HCT116 (cell line): ENCODE results near the gene NAALADL2. TPM values are rescaled to one million over a fixed set of nuclear protein-coding genes. Genes with fewer than 3 reads are reported as not detected.

Source experiments
- ATAC-seq: fragments of 200-7000 bp; cut with Tn5 transposase; 2 replicates; pipeline ENCODE4 v1.9.1; 2020; ENCODE audit warnings: mild to moderate bottlenecking, moderate library complexity
- BruUV-seq: library from RNA; stranded (reverse); fragments of 400-500 nt; replicated peaks from 2 replicates; lab custom pipeline; 2021; lab: Mats Ljungman, UMichigan
- CTCF ChIA-PET: fragments of 300-600 bp; sonication (Branson Sonifier 250); formaldehyde crosslinking; loops from one replicate; lab custom pipeline; 2021; ENCODE audit warnings: antibody characterized with exemption; lab: Charles Lee
- POLR2A ChIA-PET: fragments of 300-600, 350-600 bp; sonication (Branson Sonifier 250); formaldehyde crosslinking; loops from one replicate; lab custom pipeline; 2021; ENCODE audit warnings: antibody characterized with exemption; lab: Charles Lee
- RAD21 ChIA-PET, 2 experiments: fragments of 300-600 bp; sonication (Branson Sonifier 250); formaldehyde crosslinking; loops; one replicate each; lab custom pipeline; 2023; ENCODE audit warnings: low total read pairs in 2 of 2; ENCODE audit not compliant: uncharacterized antibody in 2 of 2, unreplicated experiment in 2 of 2, low non-redundant PET in 1 of 2; lab: Charles Lee
- DNase-seq: peaks from one replicate; pipeline ENCODE4 v3.0.0-alpha.2; 2010; ENCODE audit warnings: low read depth, low spot score
- H2AFZ ChIP-seq: fragments of 200-600 bp; shearing (Covaris generic), sonication (generic); 2 replicates; pipeline ENCODE4 v1.6.1; 2017; ENCODE audit warnings: low read depth, mixed run types, mixed read lengths, antibody characterized with exemption, low read length; ENCODE audit not compliant: poor library complexity, severe bottlenecking
- H3K27ac ChIP-seq: 2 replicates; pipeline ENCODE4 v1.5.1; 2012; ENCODE audit warnings: low read depth, low read length
- H3K27me3 ChIP-seq: fragments of 200-600 bp; sonication (generic); 2 replicates; pipeline ENCODE4 v1.6.1; 2016; ENCODE audit warnings: mixed run types, low read length, mixed read lengths; ENCODE audit not compliant: insufficient read depth
- H3K36me3 ChIP-seq, 2 experiments: fragments of 200-500 bp in 1 of 2; fragments of 200-600 bp in 1 of 2; sonication (Bioruptor generic) in 1 of 2; sonication (generic) in 1 of 2; 2 replicates each; pipeline versions ENCODE4 v1.5.1 to v1.6.1; 2014 to 2016; ENCODE audit warnings: low read length in 2 of 2, inconsistent platforms in 1 of 2, mixed read lengths in 1 of 2, mixed run types in 1 of 2; ENCODE audit not compliant: insufficient read depth in 2 of 2, control insufficient read depth in 1 of 2
- H3K4me1 ChIP-seq, 2 experiments: fragments of 200-600 bp in 1 of 2; sonication (generic) in 1 of 2; 2 replicates each; pipeline versions ENCODE4 v1.5.1 to v1.6.1; 2012 to 2017; ENCODE audit warnings: low read length in 2 of 2, inconsistent platforms in 1 of 2, mild to moderate bottlenecking in 1 of 2, mixed read lengths in 1 of 2, mixed run types in 1 of 2, moderate library complexity in 1 of 2; ENCODE audit not compliant: insufficient read depth in 2 of 2, control insufficient read depth in 1 of 2
- H3K4me2 ChIP-seq: fragments of 200-600 bp; sonication (generic); 2 replicates; pipeline ENCODE4 v1.6.1; 2017; ENCODE audit warnings: mixed run types, low read length, mixed read lengths
- H3K4me3 ChIP-seq, 2 experiments: fragments of 200-600 bp in 1 of 2; sonication (generic) in 1 of 2; replicated peaks in 1 of 2; 2 replicates each; pipeline ENCODE4 v1.5.1; 2011 to 2016; ENCODE audit warnings: low read length in 2 of 2, control low read depth in 1 of 2, low read depth in 1 of 2, mild to moderate bottlenecking in 1 of 2, mixed read lengths in 1 of 2, mixed run types in 1 of 2
- H3K79me2 ChIP-seq: fragments of 200-600 bp; sonication (generic); 2 replicates; pipeline ENCODE4 v1.6.1; 2017; ENCODE audit warnings: mild to moderate bottlenecking, mixed run types, low read length, moderate library complexity, mixed read lengths; ENCODE audit not compliant: insufficient read depth
- H3K9ac ChIP-seq: fragments of 200-600 bp; sonication (generic); 2 replicates; pipeline ENCODE4 v1.6.1; 2016; ENCODE audit warnings: low read length, mixed read lengths
- H3K9me2 ChIP-seq: fragments of 200-600 bp; sonication (generic), shearing (Covaris generic); 2 replicates; pipeline ENCODE4 v1.6.1; 2017; ENCODE audit warnings: mixed run types, mild to moderate bottlenecking, moderate library complexity; ENCODE audit not compliant: insufficient read depth
- H3K9me3 ChIP-seq, 2 experiments: fragments of 200-500 bp in 1 of 2; fragments of 200-600 bp in 1 of 2; sonication (Bioruptor generic) in 1 of 2; sonication (generic) in 1 of 2; 2 replicates each; pipeline ENCODE4 v1.6.1; 2014 to 2017; ENCODE audit warnings: low read length in 2 of 2, mixed read lengths in 2 of 2, inconsistent platforms in 1 of 2, low read depth in 1 of 2, mild to moderate bottlenecking in 1 of 2, mixed run types in 1 of 2, moderate library complexity in 1 of 2; ENCODE audit not compliant: control insufficient read depth in 1 of 2, insufficient read depth in 1 of 2
- H4K20me1 ChIP-seq: fragments of 200-600 bp; sonication (generic), shearing (Covaris generic); 2 replicates; pipeline ENCODE4 v1.6.1; 2017; ENCODE audit warnings: mixed run types, mild to moderate bottlenecking, moderate library complexity; ENCODE audit not compliant: insufficient read depth
- ATF3 ChIP-seq: IDR thresholded peaks from 2 replicates; pipeline ENCODE4 v1.6.1; 2012
- EGR1 ChIP-seq: IDR thresholded peaks from 2 replicates; pipeline ENCODE4 v1.6.1; 2012; ENCODE audit warnings: low read depth
- ELF1 ChIP-seq: IDR thresholded peaks from 2 replicates; pipeline ENCODE4 v1.6.1; 2012; ENCODE audit warnings: low read depth, borderline replicate concordance
- EZH2 ChIP-seq: fragments of 200-600 bp; sonication (generic); IDR thresholded peaks from 2 replicates; pipeline ENCODE4 v1.6.1; 2017; ENCODE audit warnings: antibody characterized with exemption, mixed run types
- POLR2AphosphoS5 ChIP-seq: IDR thresholded peaks from 2 replicates; pipeline ENCODE4 v1.6.1; 2011; ENCODE audit warnings: mild to moderate bottlenecking, low read depth, low read length, moderate library complexity
- TCF7L2 ChIP-seq: IDR thresholded peaks from 2 replicates; pipeline ENCODE4 v1.7.0; 2011; ENCODE audit warnings: borderline replicate concordance, inconsistent platforms; ENCODE audit not compliant: insufficient read depth, insufficient read length; ENCODE audit errors: extremely low read depth
- intact Hi-C: fragments of 100-400 bp; cut with micrococcal nuclease; formaldehyde crosslinking; loops from 2 replicates; pipeline ENCODE4 v1.10.0; 2022
- total RNA-seq: library from RNA; stranded (reverse); gene quantifications from one replicate; pipeline ENCODE4 v1.2.1, GENCODE V29; 2021; ENCODE audit not compliant: unreplicated experiment
- TF ChIP-seq, protein P1 (sequence below), 3 experiments: fragments of 200-600 bp in 1 of 3; sonication (generic) in 1 of 3; IDR thresholded peaks in 2 of 3; conservative IDR thresholded peaks in 1 of 3; 2 replicates each; pipeline ENCODE4 v1.5.1; 2012 to 2017; ENCODE audit warnings: low read depth in 2 of 3, low read length in 2 of 3, antibody characterized with exemption in 1 of 3, borderline replicate concordance in 1 of 3, control low read depth in 1 of 3, mild to moderate bottlenecking in 1 of 3, mixed read lengths in 1 of 3, mixed run types in 1 of 3, moderate library complexity in 1 of 3; ENCODE audit not compliant: insufficient read depth in 1 of 3
- TF ChIP-seq, protein P2 (sequence below): IDR thresholded peaks from 2 replicates; pipeline ENCODE4 v1.6.1; 2012

Gene NAALADL2
- total RNA-seq, 1 experiment from 2014 or later, result 2.9 TPM

DNA sequence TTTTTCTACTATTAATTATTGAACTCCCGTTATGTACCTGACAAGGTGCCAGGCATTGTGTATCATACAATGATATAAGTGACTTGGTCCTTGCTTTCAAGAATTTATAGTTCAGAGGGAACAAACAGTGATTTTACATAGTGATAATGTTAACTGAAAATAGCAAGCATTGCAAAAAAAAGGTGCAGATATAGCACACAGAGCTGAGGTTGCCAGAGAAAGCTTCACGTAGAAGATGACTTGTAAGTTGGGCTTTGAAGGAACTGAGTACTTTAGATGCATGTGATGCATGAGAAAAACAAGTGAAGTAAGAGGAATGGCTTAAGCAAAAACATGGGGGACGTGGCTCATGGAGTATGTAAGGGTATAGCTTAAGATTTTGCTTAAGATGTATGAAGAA, 584.5 kb downstream of the NAALADL2 start:
- Histone ChIP-seq H3K9me2 (no peaks in the 10 kb centered on the region), H4K20me1 (no peaks in the 10 kb centered on the region), H3K4me2 (no peak overlapping the region), H3K4me1 (no peaks in the 10 kb centered on the region), H3K79me2 (no peaks in the 10 kb centered on the region), H3K4me3 (no peak overlapping the region), H3K27ac (no peak overlapping the region), H3K36me3 (no peaks in the 10 kb centered on the region), H3K9ac (no peak overlapping the region), H3K9me3 (no peaks in the 10 kb centered on the region), H3K27me3 (no peaks in the 10 kb centered on the region), H2AFZ (no peak overlapping the region)
- TF ChIP-seq EGR1 (no peak), ELF1 (no peak), ATF3 (no peak), POLR2AphosphoS5 (no peak), EZH2 (no peak), TCF7L2 (no peak)
- TF ChIP-seq, protein P1, sequence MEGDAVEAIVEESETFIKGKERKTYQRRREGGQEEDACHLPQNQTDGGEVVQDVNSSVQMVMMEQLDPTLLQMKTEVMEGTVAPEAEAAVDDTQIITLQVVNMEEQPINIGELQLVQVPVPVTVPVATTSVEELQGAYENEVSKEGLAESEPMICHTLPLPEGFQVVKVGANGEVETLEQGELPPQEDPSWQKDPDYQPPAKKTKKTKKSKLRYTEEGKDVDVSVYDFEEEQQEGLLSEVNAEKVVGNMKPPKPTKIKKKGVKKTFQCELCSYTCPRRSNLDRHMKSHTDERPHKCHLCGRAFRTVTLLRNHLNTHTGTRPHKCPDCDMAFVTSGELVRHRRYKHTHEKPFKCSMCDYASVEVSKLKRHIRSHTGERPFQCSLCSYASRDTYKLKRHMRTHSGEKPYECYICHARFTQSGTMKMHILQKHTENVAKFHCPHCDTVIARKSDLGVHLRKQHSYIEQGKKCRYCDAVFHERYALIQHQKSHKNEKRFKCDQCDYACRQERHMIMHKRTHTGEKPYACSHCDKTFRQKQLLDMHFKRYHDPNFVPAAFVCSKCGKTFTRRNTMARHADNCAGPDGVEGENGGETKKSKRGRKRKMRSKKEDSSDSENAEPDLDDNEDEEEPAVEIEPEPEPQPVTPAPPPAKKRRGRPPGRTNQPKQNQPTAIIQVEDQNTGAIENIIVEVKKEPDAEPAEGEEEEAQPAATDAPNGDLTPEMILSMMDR (IDR thresholded peaks at IDR 0.05 in 2 of 3, conservative IDR thresholded peaks at IDR 0.05 in 1 of 3; ENCODE audit: borderline replicate concordance in 1 of 3, insufficient read depth in 1 of 3, low read depth in 2 of 3, low read length in 2 of 3), result no peak
- TF ChIP-seq, protein P2, sequence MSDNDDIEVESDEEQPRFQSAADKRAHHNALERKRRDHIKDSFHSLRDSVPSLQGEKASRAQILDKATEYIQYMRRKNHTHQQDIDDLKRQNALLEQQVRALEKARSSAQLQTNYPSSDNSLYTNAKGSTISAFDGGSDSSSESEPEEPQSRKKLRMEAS, result no peak
- DNase-seq (no peak), ATAC-seq (no peak)
- BruUV-seq, result no TSS peak
- ChIA-PET RAD21 (no interaction called here), POLR2A (no interaction called here), CTCF (no interaction called here)
- intact Hi-C loops, result no loop called here
